Measurements from ENCODE around the gene ZNF85.

GRCh38 chr19:20926796-20927195, 3.7 kb downstream of the ZNF85 start:
- TF ChIP-seq POLR2AphosphoS5 (IDR thresholded peaks at IDR 0.05) (no peak), POLR2A (IDR thresholded peaks at IDR 0.05) (no peak), CTCF (IDR thresholded peaks at IDR 0.05) (no peak)

Measured in upper lobe of left lung (tissue), 4 donors.